Measurements from ENCODE around the gene DHX16.

Gene DHX16

DNA sequence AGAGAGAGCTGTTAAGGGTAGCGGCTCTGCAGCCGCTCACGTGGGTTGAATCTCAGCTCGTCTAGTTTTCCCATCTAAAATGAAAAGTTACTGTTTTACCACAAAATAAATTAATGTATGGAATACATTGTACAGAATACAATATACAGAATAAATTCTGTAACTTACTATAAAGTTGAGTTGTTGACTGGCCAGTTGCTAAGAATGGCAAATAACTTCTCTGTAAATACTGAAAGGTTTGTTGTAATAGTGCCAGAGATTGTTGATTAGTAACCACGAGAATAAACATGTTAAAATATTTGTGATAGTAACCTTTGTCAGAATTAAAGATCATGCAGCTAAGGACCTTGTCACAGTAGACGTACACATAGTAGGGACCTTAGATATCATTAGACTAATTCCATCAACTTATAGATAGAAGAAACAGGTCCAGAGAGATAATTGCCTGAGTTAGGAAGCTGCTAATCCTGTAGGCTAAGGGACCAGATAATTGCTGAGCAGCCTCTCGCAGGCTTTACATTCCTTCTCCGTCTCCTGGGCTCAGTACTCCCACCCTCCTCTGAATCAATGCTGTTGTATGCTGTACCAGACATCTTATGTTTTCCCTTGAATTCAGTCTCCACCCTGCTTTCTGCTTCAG lies 18.5 kb upstream of the DHX16 start:
- DNase-seq = no peak

DNA sequence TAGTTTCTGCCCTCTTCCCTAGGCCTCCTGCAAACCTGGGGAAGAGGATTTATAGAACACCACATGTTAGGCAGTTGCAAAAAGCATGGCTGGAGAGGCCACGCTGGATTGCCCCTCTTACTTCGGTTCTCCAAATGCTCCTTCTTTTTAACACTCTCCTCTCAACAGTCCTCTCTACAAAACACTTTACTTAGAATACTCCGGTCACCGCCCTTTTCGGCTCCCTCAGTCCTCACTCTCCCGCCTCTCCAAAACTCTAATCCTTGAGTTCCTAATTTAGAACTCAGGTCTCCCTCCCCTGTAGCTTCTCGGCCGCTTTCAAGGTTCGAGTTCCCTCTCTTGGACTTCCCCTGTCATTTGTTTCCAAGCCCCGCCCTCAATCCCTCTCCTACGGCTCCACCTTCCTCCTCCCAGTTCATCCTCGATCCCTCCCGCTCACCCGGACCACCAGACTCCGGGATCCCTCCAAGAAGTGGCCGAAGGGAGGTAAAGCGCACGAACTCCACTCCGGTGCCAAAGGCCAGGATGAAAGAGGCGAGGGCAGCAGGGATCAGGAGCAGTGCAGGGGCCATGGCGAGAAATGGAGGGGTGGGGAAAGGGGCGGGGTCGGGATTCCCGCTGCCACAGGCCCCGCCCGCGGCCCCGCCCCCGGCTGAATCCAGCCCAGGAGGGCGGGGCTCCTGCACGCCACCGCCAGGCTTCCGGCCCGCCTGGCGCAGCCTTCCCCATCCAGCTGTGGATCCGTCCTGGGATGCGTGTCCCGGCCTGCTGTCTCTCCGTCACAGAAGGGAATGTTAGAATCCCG lies 17.8 kb upstream of the DHX16 start, which contains the start of gene NRM:
Gene NRM (minus strand): TSS at position 582 of the 805 bp plus-strand sequence. CDS start 10 bp downstream, at position 572.
- peak; percentile 91 for DNase-seq

DNA sequence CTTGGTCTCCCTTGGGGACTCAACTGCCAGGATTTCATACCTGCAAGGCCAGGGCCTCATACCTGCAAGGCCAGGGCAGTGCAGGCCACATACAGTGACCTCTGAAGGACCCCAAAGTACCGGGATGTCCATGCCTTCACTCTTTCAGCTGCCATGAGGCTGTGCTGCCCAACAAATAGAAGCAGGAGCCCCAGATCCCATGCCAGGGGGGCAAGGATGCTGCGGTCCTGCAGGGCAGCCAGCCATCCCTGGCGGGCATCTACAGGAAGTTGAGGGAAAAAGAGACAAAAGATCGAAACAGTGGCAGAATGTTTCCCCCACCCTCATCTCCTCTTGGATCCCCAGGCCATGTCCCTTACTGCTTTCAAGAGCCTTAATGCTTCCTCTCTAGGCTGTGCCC lies 17.2 kb upstream of the DHX16 start:
- DNase-seq = no peak

DNA sequence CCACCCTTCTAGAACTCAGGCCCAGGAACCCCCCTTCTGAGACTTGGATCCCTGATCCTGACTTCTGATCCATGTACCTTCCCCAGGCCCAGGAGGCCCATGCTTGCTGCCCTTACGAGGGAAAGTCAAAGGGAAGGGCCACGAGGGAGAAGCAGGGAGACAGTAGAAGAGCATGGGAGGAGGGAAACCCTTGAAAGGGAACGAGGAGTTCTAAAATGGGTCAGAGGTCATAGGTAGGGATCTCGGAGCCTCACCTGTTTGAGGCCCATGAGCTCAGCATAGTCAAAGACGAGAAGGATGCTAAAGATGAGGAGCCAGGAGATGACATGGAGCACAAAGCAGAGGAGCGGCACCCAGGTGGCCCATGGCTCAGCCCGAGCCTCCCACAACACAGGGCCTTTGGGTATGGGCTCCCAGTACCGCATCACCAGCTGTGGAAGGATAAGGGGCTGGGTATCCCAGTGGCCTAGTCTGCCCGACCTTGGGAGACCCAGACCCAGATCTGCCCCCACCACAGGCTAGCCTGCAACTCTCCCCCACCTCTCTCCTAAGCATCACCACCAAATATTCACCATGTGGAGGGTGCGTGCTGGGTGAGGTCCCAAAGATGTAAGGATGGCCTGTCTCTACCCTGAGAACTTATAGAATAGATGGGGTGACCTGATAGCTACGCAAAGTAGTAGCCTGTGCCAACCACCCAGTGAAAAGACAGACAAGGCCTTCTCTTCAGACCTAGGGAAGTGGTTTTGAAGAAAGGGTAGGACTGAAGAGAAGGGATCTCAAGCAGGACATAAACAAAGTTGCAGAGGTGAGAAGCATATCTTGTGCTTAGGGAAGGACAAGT lies 16.4 kb upstream of the DHX16 start:
- DNase-seq = no peak

DNA sequence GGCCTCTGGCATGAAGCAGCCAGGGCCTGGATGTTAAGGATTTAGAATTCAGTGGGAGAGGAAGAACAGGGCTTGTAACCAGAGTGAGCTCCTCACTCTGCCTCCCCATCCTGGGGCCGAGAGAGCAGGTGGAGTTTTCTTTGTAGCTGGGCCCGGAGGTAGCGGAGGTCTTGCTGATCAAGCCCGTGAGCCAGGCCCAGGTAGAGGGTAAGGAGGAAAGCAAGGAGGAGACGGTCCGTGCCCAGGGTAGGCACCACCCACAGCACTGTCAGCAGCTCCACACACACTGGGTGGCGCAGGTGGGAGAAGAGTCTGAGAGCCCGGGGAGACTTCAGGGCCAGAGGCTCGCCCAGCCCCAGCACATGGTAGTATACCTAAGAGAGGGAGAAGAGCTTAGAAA lies 15.8 kb upstream of the DHX16 start:
- DNase-seq = no peak

DNA sequence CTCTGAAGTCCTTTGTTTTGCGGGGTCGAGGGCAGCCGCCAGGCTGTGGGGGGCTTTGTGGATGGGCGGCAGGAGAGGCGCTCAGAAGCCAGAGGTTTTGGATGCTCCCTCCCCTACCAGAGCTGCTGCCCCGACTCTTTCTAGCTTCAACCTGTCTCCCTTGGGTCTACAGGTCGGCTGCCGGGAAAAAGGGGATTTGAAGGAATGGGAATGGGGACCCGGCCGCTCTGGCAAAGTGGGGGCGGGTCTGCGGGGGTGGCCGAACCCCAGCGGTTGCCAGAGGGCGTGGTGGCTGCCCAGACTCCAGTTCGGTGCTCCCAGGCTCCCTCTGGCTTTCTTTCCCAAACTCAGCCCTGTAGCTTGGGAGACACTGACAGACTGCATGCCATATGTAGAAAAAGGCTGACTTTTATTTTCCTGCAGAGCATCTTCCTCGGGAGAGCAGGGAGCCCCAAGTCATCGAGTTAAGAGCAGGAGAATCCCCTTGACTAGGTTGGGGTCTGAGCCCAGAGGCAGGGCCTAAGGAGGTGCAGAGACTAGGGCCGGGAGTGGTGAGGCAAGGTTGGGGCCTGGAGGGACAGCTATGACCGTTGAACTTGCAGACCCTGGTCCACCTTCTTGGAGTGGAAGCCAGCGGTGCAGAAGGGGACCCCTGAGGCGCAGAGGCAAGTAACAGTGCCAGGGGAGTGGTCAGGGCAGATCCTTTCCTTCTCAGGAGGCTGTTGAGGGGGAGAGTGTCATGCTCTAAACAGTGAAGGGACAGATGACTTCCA lies 15.0 kb upstream of the DHX16 start:
- no peak for DNase-seq

DNA sequence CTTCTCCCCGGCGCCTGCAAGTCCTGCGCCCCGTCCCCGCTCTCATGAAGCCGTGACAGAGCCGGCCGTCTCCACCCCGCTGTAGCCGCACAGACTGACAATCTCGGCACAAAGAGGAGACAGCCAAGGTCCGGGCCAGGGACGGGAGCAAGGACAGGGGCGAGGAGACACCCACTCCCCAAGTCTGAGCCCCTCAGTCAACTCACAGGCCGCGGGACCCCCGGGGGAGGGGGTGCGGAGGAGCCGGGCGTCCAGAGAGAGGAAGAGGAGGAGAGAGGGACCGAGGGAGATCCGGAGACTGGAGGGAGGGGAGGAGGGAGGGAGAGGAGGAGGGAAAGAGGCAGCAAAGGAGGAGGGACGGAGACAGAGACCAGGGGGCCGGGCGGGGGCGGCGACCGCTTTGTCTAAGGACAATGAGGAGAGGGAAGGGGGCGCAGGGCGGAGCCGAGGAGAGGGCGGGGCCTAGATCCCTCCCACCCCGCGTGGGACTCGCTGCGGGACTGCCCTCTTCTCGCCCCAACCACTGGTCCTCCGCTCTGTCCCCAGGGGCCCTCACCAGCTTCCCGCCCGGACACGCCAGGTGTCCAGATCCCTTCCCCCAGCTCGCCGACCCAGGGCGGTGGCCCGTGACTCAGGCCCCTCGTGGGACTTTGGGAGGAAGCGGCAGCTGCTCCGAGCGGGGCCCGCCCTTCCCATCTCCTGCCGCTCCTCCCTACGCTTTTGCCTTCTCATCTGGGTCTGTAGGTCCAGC lies 14.3 kb upstream of the DHX16 start:
- peak; percentile 92 for DNase-seq

DNA sequence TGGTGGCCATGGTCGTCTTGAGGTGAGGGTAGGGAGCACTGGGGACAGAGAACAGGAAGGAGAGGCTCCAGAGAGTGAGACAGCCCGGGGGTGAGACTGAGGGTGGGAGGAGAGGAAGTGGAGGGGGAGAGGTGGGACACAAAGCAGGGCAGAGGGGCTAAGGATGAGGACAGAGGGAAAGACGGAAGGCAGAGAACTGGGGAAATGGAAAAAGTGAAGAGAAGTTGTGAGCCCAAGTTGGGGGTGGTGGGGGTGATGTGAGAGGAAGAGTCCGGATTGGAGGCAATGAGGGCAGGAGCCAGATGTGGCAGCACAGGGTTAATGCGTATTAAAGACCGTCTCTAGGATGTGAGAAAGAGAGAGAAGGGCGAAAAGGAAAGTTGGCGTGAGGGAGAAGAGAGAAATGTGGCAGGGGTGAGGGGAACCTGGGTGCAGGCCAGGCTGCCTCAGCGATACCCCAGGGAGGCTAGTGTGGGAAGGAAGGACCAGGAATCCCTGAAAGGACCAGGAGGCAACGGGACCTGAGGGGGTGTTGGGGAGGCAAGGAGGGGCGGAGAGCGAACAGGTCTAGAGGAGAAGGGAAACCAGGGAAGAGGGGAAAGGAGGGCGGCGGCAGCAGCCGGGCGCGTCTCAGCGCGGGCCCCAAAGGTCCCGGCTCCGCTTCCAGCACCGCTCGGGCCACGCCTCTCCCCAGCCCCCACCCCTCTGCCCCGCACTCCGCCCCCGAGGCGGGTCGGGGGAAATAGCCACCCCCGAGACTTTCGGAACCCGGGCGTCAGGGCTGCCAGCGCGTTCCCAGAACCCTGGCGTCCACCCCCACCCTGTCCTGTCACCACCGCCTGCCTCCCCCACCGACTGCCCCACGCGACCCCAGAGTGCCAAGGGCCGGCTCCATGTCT lies 13.5 kb upstream of the DHX16 start, which contains the start of gene PPP1R18:
Gene PPP1R18 (minus strand): TSS at position 637 of the 899 bp plus-strand sequence. CDS start 627 bp downstream, at position 10.
- peak; percentile 61 to 68 for DNase-seq

DNA sequence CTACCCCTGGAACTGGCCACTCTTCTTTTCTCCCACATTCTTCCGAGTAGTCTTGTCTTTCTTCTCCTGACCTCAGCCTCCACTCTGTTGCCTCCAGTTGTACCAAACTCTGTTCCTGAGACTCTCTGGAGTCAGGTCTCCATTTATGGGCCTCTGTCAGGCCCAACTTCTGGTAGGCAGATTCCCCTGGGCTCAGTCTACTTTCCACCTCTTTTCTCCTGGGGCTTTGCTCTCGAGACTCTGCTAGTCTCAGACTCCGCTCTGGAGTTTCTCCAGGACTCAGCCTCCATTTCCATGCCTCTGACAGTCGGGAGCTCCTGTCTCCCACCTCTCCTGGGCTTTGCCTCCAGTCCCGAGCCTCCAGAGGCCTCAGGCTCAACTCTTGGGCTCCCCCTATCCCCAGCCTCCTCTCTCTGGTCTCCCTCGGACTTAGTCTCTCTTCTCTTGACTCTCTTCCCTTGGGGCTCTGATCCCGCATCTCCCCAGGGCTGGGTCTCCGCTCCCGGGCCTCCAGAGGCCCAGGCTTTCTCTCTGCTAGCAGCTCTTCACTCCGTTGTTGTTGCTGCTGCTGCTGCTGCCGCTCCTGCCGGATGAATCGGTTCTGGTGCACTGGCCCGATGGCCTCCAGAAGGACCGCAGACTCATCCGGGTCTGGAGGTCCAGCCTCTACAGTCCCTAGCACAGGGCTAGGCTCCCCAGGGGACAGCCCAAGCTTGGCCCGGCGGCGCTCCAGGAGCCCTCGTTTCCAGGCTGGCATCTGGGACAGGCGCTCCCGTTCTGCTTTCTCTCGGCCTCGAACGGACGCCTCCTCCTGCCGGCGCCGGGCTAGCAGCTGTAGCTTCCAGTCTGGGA lies 12.6 kb upstream of the DHX16 start:
- peak; percentile 39 to 43 for DNase-seq

DNA sequence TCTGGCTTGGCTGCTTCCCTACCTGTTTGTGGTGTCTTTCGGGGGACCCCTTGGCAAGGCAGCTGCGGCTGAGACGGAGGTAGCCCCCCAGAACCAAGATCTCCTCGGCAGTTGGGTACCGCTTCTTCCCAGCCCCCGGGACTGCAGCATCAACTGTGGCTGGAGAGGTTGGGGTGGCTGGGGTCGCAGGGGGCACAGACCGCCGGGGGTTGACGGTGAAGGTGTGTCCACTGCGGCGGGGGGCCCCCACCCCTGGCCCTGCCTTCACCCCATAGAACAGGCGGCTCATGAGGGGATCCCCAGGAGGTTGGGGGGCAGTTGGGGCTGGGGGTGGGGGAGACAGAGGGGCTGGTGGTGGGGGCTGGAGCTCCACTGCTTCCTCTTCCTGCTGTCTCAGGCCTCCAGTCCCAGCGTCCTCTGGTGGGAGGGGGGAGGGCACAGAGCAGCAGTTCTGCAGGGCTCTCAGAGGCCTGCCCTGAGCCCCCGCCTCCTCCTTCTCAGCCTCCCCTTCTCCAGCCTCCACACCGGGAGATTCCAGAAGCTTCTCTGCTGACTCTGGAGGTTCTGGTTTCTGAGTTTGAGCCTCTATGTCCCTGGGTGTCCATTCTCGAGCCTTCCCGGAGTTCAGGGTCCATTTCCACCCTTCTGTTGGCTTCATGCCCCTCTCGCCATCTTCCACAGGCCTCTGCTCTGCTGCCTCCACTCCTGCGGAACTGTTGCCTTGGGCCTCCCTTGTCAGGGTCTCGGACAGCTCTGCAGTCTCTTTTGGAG lies 11.8 kb upstream of the DHX16 start:
- peak; percentile 80 to 85 for DNase-seq

DNA sequence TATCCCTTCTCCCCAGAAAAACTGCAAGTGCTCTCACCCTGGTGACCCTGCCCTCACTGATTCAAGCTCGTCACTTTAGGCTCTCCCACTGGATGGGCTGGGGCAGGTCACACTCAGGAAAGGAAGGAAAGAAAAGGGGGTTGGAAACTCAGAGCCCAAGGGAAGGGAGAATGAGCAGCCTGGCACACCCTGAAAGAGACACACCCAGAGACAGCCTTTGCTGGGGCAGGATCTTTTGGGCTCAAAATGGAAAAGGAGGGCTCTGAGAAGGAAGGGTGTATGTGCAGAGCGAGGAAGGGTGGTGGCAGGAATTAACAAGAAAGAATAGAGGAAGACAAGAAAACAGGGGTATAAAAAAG lies 11.2 kb upstream of the DHX16 start:
- no peak for DNase-seq

DNA sequence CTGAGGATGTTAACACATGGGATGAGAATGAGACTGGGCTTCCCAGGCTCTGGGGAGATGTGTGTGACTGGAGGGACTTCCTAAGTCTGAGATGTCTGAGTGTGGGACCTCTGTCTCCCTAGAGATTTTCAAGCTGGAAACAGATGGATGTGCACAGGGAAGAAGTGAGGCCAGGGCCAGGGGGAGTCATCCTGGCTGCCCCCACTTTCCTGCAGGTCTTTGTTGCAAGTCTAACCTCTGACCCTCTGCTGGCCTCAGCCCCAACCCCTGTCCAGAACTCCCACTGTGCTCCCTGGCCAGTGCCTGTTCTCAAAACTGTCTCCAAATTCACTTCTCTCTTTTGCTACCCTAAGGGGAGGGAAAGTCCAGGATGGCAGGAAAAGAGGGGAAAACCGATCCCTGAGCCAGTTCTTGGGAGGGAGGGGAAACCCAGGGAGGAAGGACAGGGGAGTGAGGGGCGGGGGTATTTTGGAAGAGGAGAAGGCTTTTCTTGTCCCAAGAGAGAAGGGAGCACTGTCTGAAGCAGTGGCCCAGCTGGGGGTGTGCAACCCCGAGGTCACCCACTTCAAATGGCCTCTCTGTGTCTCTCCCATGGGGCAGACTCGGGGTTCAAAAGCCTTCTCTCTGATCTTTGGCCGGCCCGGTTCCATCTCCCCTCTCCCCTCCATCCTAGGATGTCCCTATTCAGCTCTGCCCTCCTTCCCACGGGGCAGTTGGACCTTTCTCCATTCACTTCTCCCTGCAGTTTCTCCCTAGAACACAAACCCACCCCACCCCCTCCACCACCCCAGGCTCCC lies 10.6 kb upstream of the DHX16 start:
- DNase-seq = no peak

DNA sequence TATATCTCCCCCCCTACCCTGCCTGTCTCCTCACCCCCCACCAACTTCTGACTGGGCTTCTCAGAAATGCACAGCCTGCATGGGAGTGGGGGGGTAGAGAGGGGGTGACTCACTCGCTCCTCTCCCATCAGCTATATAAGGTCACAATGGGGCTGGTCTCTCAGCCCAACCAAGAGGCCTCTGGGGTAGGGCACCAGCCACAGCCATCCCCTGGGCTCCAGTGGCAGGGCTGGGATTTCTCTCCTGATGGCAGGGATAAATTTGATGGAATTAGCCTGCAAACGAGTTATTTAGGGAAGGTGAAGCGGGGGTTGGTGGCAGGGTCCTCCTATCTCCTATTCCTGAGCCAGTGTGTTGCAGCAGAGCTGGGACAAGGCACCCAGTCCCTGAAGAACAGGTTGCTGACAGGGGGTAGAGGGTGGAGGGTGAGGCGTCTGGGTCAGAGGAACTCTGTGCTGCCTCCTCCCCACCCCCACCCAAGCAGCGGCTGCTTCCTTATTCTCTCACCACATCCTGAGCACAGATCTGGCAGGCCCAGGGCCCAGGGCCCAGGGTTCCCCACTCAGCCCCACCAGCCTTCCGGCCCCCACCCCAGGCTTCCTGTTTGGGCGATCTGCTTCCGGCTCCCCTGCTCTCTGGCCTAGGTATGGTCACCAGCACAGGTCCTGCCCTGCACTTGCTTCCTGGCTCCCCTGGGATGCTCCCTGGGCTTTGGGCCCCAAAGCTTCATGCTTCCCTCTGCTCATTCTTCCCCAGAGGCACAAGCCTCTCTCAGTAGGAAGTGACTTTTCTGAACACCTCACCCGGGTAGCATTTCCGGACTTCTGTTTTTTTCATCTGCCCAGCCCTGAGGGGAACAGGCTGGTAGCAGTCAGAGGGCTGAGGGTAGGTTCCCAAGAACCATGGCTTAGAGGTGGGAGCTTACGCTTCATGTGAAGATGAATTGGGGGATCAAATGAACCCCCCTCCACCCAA lies 9.6 kb upstream of the DHX16 start:
- DNase-seq = peak; percentile 98 to 99

DNA sequence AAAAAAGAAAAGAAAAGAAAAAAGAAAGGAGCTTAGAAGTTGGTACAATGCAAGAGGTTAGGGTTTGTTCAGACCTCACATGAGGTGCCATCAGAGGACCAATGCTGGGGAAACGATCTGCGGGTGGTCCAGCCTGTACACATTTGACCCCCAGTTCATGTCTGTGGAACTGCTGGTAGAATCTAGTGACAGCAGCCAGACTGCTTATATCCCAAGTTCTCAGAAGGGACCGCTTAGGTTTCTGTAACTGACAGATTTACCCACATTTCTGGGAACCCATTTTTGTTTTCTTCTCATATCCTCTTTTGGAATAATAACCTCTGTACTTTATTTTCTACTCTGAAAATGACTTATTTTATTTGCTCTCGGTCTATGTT lies 8.9 kb upstream of the DHX16 start:
- no peak for DNase-seq

DNA sequence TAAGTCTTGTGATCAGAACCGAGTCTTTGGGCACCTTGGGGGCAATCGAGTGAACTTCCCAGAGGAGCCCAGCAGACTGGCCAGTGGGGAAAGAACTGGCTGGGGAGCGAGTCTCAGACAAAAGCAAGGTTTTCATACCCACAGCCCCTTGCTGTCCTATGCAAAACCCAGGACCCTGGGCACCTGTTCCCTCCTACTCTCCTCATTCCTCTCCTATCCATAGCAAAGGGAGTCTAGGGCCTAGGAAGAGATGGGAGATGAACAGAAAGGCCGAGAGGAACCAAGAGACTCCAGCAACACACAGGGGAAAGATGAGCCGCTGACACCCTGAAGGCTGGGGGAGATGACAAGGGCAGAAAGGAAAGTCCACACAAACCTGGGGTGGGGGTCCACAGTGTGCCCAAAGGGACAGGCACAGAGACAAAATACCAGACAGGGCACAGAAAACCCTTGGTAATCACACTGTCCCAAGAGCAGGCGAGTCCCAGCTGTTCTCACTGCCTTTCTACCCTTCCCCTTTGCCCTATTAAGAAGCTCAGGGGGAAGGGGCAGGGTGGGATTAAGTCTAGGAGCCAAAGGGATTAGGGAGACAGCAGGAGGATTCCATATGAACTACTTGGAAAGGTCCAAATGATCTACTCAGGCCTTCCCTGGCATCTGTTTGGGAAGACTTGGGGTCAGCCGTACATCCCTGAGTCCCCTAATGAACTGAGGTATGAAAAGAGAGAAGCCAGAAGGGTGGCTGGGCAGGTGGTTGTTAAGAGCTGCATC lies 7.1 kb upstream of the DHX16 start:
- DNase-seq = no peak
